H9 (cell line): ENCODE measurements around the gene PFN3. TPM values are rescaled to one million over a fixed set of nuclear protein-coding genes. Genes with fewer than 3 reads are reported as not detected.
"Not testable (repeated sequence)": the region's sequence is repeated elsewhere in the genome, so short reads cannot be mapped to it uniquely, and the experiment has no call there.

Experiments used
- DNase-seq: peaks from one replicate; pipeline ENCODE4 v3.0.0-alpha.2; 2017
- H2AFZ ChIP-seq: one replicate; pipeline ENCODE4 v1.6.1; 2013; ENCODE audit warnings: mild to moderate bottlenecking, low read length, control low read depth, moderate library complexity
- H2AK5ac ChIP-seq: 2 replicates; pipeline ENCODE4 v1.6.1; 2013; ENCODE audit warnings: low read length, control low read depth, mixed read lengths; ENCODE audit not compliant: insufficient read length
- H2BK120ac ChIP-seq: one replicate; pipeline ENCODE4 v1.6.1; 2013; ENCODE audit warnings: low read depth, mild to moderate bottlenecking, low read length, control low read depth, inconsistent platforms; ENCODE audit not compliant: poor library complexity, severe bottlenecking
- H2BK12ac ChIP-seq: 2 replicates; pipeline ENCODE4 v1.6.1; 2013; ENCODE audit warnings: low read length, control low read depth, mixed read lengths, low read depth; ENCODE audit not compliant: insufficient read length
- H2BK15ac ChIP-seq: 2 replicates; pipeline ENCODE4 v1.6.1; 2013; ENCODE audit warnings: low read depth, low read length, control low read depth
- H2BK20ac ChIP-seq: one replicate; pipeline ENCODE4 v1.6.1; 2013; ENCODE audit warnings: low read depth, mild to moderate bottlenecking, low read length, control low read depth, inconsistent platforms; ENCODE audit not compliant: poor library complexity, severe bottlenecking
- H2BK5ac ChIP-seq: 2 replicates; pipeline ENCODE4 v1.6.1; 2013; ENCODE audit warnings: low read length, control low read depth, mixed read lengths; ENCODE audit not compliant: insufficient read length
- H3K14ac ChIP-seq: 2 replicates; pipeline ENCODE4 v1.6.1; 2013; ENCODE audit warnings: low read length, control low read depth; ENCODE audit not compliant: insufficient read depth
- H3K18ac ChIP-seq: 2 replicates; pipeline ENCODE4 v1.6.1; 2013; ENCODE audit warnings: low read depth, mild to moderate bottlenecking, mixed read lengths, low read length, control low read depth; ENCODE audit not compliant: insufficient read length
- H3K23ac ChIP-seq: 2 replicates; pipeline ENCODE4 v1.6.1; 2013; ENCODE audit warnings: low read length, control low read depth, mixed read lengths, low read depth; ENCODE audit not compliant: insufficient read length
- H3K23me2 ChIP-seq: 2 replicates; pipeline ENCODE4 v1.6.1; 2013; ENCODE audit warnings: low read depth, mild to moderate bottlenecking, mixed read lengths, low read length, control low read depth; ENCODE audit not compliant: insufficient read length, poor library complexity, severe bottlenecking
- H3K27ac ChIP-seq: 2 replicates; pipeline ENCODE4 v1.5.1; 2013; ENCODE audit warnings: low read length, control low read depth, mixed read lengths, low read depth; ENCODE audit not compliant: insufficient read length
- H3K27me3 ChIP-seq: 2 replicates; pipeline ENCODE4 v1.6.1; 2013; ENCODE audit warnings: low read length, control low read depth, inconsistent platforms; ENCODE audit not compliant: insufficient read depth
- H3K4ac ChIP-seq: 2 replicates; pipeline ENCODE4 v1.6.1; 2013; ENCODE audit warnings: low read depth, mild to moderate bottlenecking, control low read depth, inconsistent platforms, low read length, moderate library complexity
- H3K4me1 ChIP-seq: 2 replicates; pipeline ENCODE4 v1.6.1; 2013; ENCODE audit warnings: low read length, control low read depth, inconsistent platforms; ENCODE audit not compliant: insufficient read depth
- H3K4me2 ChIP-seq: 2 replicates; pipeline ENCODE4 v1.6.1; 2013; ENCODE audit warnings: low read length, control low read depth, mixed read lengths; ENCODE audit not compliant: insufficient read length, insufficient read depth
- H3K56ac ChIP-seq: 2 replicates; pipeline ENCODE4 v1.6.1; 2013; ENCODE audit warnings: low read depth, mild to moderate bottlenecking, mixed read lengths, low read length, control low read depth; ENCODE audit not compliant: insufficient read length
- H3K79me1 ChIP-seq: 2 replicates; pipeline ENCODE4 v1.6.1; 2013; ENCODE audit warnings: low read depth, mild to moderate bottlenecking, moderate library complexity, low read length, control low read depth, inconsistent platforms; ENCODE audit not compliant: insufficient read depth, poor library complexity, severe bottlenecking
- H3K79me2 ChIP-seq: 2 replicates; pipeline ENCODE4 v1.6.1; 2013; ENCODE audit warnings: low read length, control low read depth, inconsistent platforms; ENCODE audit not compliant: insufficient read depth
- H3K9ac ChIP-seq: 2 replicates; pipeline ENCODE4 v1.6.1; 2013; ENCODE audit warnings: low read length, control low read depth, mixed read lengths; ENCODE audit not compliant: insufficient read length; ENCODE audit errors: extremely low read depth
- H3K9me3 ChIP-seq: one replicate; pipeline ENCODE4 v1.6.1; 2013; ENCODE audit warnings: low read depth, low read length, inconsistent platforms; ENCODE audit not compliant: control insufficient read depth
- H3T11ph ChIP-seq: one replicate; pipeline ENCODE4 v1.6.1; 2013; ENCODE audit warnings: mild to moderate bottlenecking, low read length, control low read depth, inconsistent platforms
- H4K20me1 ChIP-seq: one replicate; pipeline ENCODE4 v1.6.1; 2013; ENCODE audit not compliant: control insufficient read depth, insufficient read length, insufficient read depth
- H4K5ac ChIP-seq: 2 replicates; pipeline ENCODE4 v1.6.1; 2013; ENCODE audit warnings: low read depth, mild to moderate bottlenecking, mixed read lengths, low read length, control low read depth; ENCODE audit not compliant: insufficient read length
- H4K8ac ChIP-seq: replicated peaks from 2 replicates; pipeline ENCODE4 v1.6.1; 2013; ENCODE audit warnings: low read length, control low read depth, mixed read lengths, low read depth; ENCODE audit not compliant: insufficient read length
- H4K91ac ChIP-seq: 2 replicates; pipeline ENCODE4 v1.6.1; 2013; ENCODE audit warnings: low read depth, mild to moderate bottlenecking, moderate library complexity, mixed read lengths, low read length, control low read depth; ENCODE audit not compliant: insufficient read length
- H3K27ac Mint-ChIP-seq, 3 experiments: 2 replicates in 2 of 3; 3 replicates in 1 of 3; pipeline ENCODE4 v1.8.0; 2020 to 2021; ENCODE audit warnings: mixed read lengths in 3 of 3, mild to moderate bottlenecking in 1 of 3, moderate library complexity in 1 of 3
- H3K27me3 Mint-ChIP-seq: 2 replicates; pipeline ENCODE4 v1.8.0; 2021; ENCODE audit warnings: low read depth, mild to moderate bottlenecking, moderate library complexity, mixed read lengths
- H3K36me3 Mint-ChIP-seq, 3 experiments: 2 replicates in 2 of 3; 3 replicates in 1 of 3; pipeline ENCODE4 v1.8.0; 2020 to 2021; ENCODE audit warnings: low read depth in 3 of 3, mixed read lengths in 3 of 3; ENCODE audit not compliant: insufficient read depth in 1 of 3
- H3K4me1 Mint-ChIP-seq, 2 experiments: 2 replicates each; pipeline ENCODE4 v1.8.0; 2020; ENCODE audit warnings: mixed read lengths in 2 of 2
- H3K4me3 Mint-ChIP-seq, 2 experiments: 2 replicates in 1 of 2; 3 replicates in 1 of 2; pipeline ENCODE4 v1.8.0; 2020 to 2021; ENCODE audit warnings: mild to moderate bottlenecking in 2 of 2, mixed read lengths in 2 of 2, moderate library complexity in 1 of 2
- H3K9me3 Mint-ChIP-seq, 2 experiments: 2 replicates in 1 of 2; 3 replicates in 1 of 2; pipeline ENCODE4 v1.8.0; 2020; ENCODE audit warnings: mild to moderate bottlenecking in 2 of 2, mixed read lengths in 2 of 2, moderate library complexity in 1 of 2
- CTCF ChIP-seq: fragments of 200-600 bp; sonication (generic); conservative IDR thresholded peaks from 3 replicates; pipeline ENCODE4 v1.8.0; 2021; ENCODE audit warnings: antibody characterized with exemption, mild to moderate bottlenecking
- WGBS: extraction: QIAGEN DNeasy Blood & Tissue Kit; methylation state at CpG from one replicate; pipeline ENCODE4 v1.1.7; 2013; ENCODE audit warnings: missing lambda C conversion rate, low lambda C conversion rate, mixed read lengths; ENCODE audit not compliant: insufficient read length; ENCODE audit errors: extremely low coverage; 5-methylcytosine and 5-hydroxymethylcytosine counted together
- total RNA-seq: library from RNA; stranded (reverse); gene quantifications from 2 replicates; pipeline ENCODE4 v1.2.1, GENCODE V29; 2021

Gene PFN3
- total RNA-seq, 1 experiment from 2014 or later = not detected

GRCh38 chr5:177361418-177362291 lies 38.8 kb downstream of the PFN3 start:
- H4K20me1 ChIP-seq = no peaks in the 10 kb centered on the region
- peaks cover 9% of the 10 kb centered on the region; the same call in 1 of the 2 replicates for H3K4me1 ChIP-seq
- no peak overlapping the region for H3K9ac ChIP-seq
- H3K18ac ChIP-seq = no peak overlapping the region
- no peak overlapping the region for H3K27ac ChIP-seq
- Mint-ChIP-seq H3K4me3 (peak overlapping the region; percentile 71 to 81), H3K27me3 (peaks cover 39% of the 10 kb centered on the region), H3K36me3 (no peaks in the 10 kb centered on the region), H3K4me1 (peaks cover 23 to 37% of the 10 kb centered on the region in 2 experiments), H3K27ac (peak overlapping the region in 1 of 3 experiments; percentile 77; a peak in 1 of 7 replicates), H3K9me3 (no peaks in the 10 kb centered on the region)
- TF ChIP-seq CTCF = no peak
- H4K5ac ChIP-seq = no peak overlapping the region
- H2AK5ac ChIP-seq = no peak overlapping the region
- no peak overlapping the region for H3K56ac ChIP-seq
- H3K23me2 ChIP-seq = peaks cover 4% of the 10 kb centered on the region
- no peak overlapping the region for H3K4me2 ChIP-seq
- H3K79me1 ChIP-seq = no peaks in the 10 kb centered on the region
- H4K8ac ChIP-seq = no peak overlapping the region
- H3K4ac ChIP-seq = no peak overlapping the region
- H3K79me2 ChIP-seq = no peaks in the 10 kb centered on the region
- no peak overlapping the region for H3T11ph ChIP-seq
- H2BK12ac ChIP-seq = no peak overlapping the region
- H3K23ac ChIP-seq = no peak overlapping the region
- no peak overlapping the region for H2BK20ac ChIP-seq
- H4K91ac ChIP-seq = no peak overlapping the region
- H2BK15ac ChIP-seq = no peak overlapping the region
- no peaks in the 10 kb centered on the region for H3K9me3 ChIP-seq
- H2BK5ac ChIP-seq = no peak overlapping the region
- DNase-seq = no peak
- no peak overlapping the region for H2AFZ ChIP-seq
- H2BK120ac ChIP-seq = no peak overlapping the region
- H3K14ac ChIP-seq = no peak overlapping the region
- H3K27me3 ChIP-seq = no peaks in the 10 kb centered on the region
- no CpG with 5 or more reads among the region's 6 CpGs for WGBS

GRCh38 chr5:177360740-177361139 lies 39.7 kb downstream of the PFN3 start:
- H3K79me1 ChIP-seq, H3K4me1 ChIP-seq, H3K18ac ChIP-seq, H3K27me3 ChIP-seq, H4K91ac ChIP-seq, H2BK12ac ChIP-seq, H3K79me2 ChIP-seq, H3K4ac ChIP-seq, H4K5ac ChIP-seq, H2AFZ ChIP-seq, H3K4me3 Mint-ChIP-seq, H4K20me1 ChIP-seq, H3K9me3 Mint-ChIP-seq, H3K56ac ChIP-seq, H3K23ac ChIP-seq, H3K14ac ChIP-seq, H3K23me2 ChIP-seq, H2AK5ac ChIP-seq, H2BK5ac ChIP-seq, H3K36me3 Mint-ChIP-seq, H3K4me2 ChIP-seq, H2BK120ac ChIP-seq, H3K9me3 ChIP-seq, H2BK20ac ChIP-seq, H2BK15ac ChIP-seq, H3T11ph ChIP-seq, H3K9ac ChIP-seq, H4K8ac ChIP-seq, H3K27ac Mint-ChIP-seq, DNase-seq, H3K27ac ChIP-seq: not testable (repeated sequence)
- H3K4me1 Mint-ChIP-seq = peaks cover 16 to 29% of the 10 kb centered on the region in 2 experiments
- no CpG with 5 or more reads among the region's 7 CpGs for whole genome bisulfite sequencing
- peaks cover 44% of the 10 kb centered on the region for H3K27me3 Mint-ChIP-seq
